ENCODE measurements around the gene RBM19. TPM values are rescaled to one million over a fixed set of nuclear protein-coding genes. Genes with fewer than 3 reads are reported as not detected.

The RBM19 gene
- total RNA-seq, 1 donor from 2014 or later = 30.4 TPM

- no peak for DNase-seq (ENCODE audit: low spot score)
Observed at GRCh38 chr12:113955109-113955970, 10.8 kb downstream of the RBM19 start.

GRCh38 chr12:113954547-113954946, 11.6 kb downstream of the RBM19 start:
- DNase-seq (ENCODE audit: low spot score) = no peak

GRCh38 chr12:113950873-113951272, 15.3 kb downstream of the RBM19 start:
- DNase-seq (ENCODE audit: low spot score) = no peak

- DNase-seq (ENCODE audit: low spot score) = no peak
Observed at GRCh38 chr12:113949321-113950305, 16.5 kb downstream of the RBM19 start.

- DNase-seq (ENCODE audit: low spot score) = no peak
Observed at GRCh38 chr12:113948151-113948914, 17.8 kb downstream of the RBM19 start.

- no peak for DNase-seq (ENCODE audit: low spot score)
Observed at GRCh38 chr12:113946175-113946574, 19.9 kb downstream of the RBM19 start.

GRCh38 chr12:113945174-113946173, 20.7 kb downstream of the RBM19 start:
- no peak for DNase-seq (ENCODE audit: low spot score)

- no peak for DNase-seq (ENCODE audit: low spot score)
Observed at GRCh38 chr12:113942209-113942608, 23.9 kb downstream of the RBM19 start.

- no peak for DNase-seq (ENCODE audit: low spot score)
Observed at GRCh38 chr12:113941208-113941486, 25.0 kb downstream of the RBM19 start.

GRCh38 chr12:113940357-113941207, 25.5 kb downstream of the RBM19 start:
- no peak for DNase-seq (ENCODE audit: low spot score)

- DNase-seq (ENCODE audit: low spot score) = no peak
Observed at GRCh38 chr12:113939867-113940266, 26.3 kb downstream of the RBM19 start.

- no peak for DNase-seq (ENCODE audit: low spot score)
Observed at GRCh38 chr12:113938471-113938870, 27.7 kb downstream of the RBM19 start.

GRCh38 chr12:113936460-113936859, 29.7 kb downstream of the RBM19 start:
- DNase-seq (ENCODE audit: low spot score) = no peak

- DNase-seq (ENCODE audit: low spot score) = no peak
Observed at GRCh38 chr12:113935459-113935858, 30.7 kb downstream of the RBM19 start.

GRCh38 chr12:113934946-113935345, 31.2 kb downstream of the RBM19 start:
- no peak for DNase-seq (ENCODE audit: low spot score)

- no peak for DNase-seq (ENCODE audit: low spot score)
Observed at GRCh38 chr12:113934060-113934814, 31.9 kb downstream of the RBM19 start.

- no peak for DNase-seq (ENCODE audit: low spot score)
Observed at GRCh38 chr12:113933201-113933786, 32.8 kb downstream of the RBM19 start.
